HG03342 (cell line): Measurements from ENCODE around the gene HDAC3.
"Not testable (repeated sequence)": the region's sequence is repeated elsewhere in the genome, so short reads cannot be mapped to it uniquely, and the experiment has no call there.

Source experiments
- ATAC-seq: cut with Tn5 transposase; IDR thresholded peaks from one replicate; pipeline ENCODE4 v1.9.1; 2021; ENCODE audit warnings: mild to moderate bottlenecking, moderate library complexity; ENCODE audit not compliant: unreplicated experiment

Gene HDAC3

DNA sequence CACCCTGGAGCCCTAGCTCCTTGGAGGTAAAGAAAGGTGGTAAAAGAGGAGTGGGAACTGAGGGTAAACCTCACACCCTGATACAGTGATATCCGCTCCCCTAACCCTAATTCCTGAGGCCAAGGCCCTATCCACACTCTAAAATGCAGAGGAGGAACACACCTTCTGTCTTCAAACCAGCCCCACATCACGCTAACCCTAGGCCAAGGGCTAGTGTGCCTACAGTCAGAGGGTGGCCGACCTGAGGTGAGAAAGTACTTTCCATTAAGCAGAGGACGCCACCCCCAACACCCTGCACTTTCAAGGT is 590 bp downstream of the HDAC3 start:
- ATAC-seq, result no peak

DNA sequence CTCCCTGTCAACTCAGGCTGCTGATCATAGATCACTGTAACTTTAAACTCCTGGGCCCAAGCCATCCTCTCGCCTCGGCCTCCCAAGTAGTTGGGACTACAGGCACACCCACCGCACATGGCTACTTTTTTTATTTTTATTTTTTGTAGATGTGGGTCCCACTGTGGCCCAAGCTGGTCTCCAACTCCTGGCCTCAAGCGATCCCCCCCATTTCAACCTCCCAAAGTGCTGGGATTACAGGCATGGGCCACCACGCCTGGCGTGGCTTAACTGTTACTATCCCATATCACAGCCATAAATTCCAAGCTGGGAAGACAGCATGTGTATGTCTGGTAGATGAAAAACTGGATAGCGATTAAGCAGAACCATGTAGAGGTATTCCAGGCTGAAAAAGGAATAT is 1.0 kb downstream of the HDAC3 start:
- ATAC-seq, result no peak

DNA sequence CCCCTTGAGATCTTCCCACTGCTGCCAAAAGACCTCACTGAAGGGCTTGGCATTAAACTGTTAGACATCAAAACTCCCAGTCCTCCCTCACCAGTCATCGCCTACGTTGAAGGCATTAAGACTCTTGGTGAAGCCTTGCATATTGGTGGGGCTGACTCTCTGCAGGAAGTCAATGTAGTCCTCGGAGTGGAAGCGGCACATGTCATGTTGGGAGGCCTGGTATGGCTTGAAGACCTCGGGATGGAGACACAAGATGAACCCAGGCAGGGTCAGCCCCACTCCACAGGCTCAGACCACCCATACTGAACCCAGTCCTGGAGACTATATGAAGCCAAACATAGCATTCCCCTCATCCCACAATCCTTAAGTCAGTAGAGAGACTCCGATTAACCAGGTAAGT is 1.9 kb downstream of the HDAC3 start:
- no peak for ATAC-seq

DNA sequence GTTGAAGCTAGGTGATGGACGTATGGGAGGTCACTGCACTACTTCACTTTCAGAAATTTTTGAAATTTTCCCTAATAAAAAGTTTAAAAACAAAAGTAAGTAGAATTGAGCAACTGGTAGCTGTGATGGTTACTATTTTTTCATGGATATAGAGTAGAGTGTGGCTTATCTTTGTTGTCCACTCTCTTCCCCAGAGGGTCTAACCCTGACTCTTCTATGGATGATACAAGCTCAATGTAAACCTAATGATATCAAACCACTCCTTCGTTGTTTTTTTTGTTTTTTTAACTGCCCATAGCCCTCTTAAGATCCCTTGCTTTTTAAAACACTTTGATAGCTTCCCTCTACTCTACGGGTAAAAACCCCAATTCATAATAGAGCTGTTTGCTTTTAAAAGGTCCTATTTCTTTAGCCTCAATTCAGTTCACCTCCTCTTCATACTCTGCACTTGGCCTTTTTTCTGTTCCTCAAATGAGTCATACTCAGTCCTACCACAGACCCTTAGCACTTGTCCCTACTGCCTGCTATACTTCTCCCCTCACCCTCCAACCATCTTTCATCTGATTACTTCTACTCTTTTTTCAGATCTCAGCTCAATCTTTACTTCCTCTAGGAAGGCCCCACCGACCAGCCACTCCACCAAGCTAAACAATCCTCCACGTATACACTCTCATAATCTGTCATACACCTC is 2.6 kb downstream of the HDAC3 start:
- peak; percentile 57 for ATAC-seq

DNA sequence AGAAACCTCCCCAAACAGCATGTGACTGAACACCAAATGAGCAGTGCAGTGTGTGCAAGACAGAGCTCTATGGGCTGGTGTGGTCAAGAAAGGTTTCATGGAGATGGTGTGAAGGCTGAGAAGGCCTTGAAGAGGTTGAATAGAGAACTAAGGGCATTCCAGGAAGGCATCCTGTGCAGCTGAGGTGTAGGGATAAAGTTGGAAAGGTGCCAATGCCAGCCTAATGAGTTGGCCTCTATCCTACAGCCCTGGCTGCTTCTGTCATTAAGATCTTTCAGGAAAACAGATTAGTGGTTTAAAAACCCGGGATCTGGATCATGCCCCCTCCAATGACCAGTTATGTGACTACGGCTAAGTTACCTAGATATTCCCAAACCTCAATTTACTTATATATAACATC is 4.0 kb downstream of the HDAC3 start:
- no peak for ATAC-seq

DNA sequence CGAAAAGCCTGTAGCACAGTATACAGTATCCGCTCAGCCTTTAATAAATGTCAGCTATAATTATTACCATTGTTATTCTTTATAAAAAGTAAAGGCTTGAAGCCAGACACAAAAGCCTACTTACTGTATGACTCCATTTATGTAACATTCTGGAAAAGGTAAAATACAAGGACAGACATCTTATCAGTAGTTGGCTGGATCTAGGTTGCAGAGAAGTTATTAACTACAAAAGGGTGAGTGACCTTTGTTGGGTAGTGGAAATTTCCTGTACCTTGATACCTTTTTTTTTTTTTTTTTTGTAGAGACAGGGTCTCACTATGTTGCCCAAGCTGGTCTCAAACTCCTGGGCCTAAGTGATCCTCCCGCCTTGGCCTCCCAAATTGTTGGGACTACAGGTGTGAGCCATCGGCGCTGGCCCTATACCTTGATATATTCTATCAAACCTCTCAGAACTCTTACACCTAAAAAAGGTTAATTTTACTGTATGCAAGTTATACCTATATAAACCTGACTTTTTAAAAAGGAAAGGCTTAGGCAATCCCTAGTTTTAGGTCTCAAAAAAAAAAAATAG is 6.0 kb downstream of the HDAC3 start:
- ATAC-seq, result no peak

DNA sequence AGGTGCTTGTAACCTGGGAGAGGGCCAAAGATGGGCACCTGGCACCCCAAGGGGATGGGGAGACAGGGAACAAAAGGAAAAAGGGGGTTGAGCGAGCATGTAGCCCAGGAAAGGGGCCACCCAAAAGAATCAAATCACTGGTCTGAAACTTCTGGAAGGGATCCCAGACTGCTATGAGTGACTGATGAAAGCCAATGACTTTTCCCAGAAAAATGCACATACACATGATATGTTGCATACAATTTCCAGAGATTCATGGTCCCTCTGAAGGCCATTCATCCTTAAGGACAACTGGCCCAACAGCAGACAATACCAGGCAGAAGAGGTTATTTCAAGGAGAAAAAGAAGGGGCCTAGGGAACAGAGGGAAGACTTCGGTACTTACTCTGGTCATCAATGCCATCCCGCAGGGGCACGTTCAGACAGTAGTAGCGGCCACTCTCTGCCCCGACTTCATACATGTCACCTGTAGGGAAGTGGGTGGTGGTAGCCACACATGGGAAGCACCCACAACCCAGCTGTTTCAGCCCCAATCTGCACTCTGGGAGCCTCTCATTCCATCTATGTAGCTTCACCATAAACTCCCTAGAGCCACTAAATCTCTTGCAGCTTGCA is 8.4 kb downstream of the HDAC3 start:
- no peak for ATAC-seq

DNA sequence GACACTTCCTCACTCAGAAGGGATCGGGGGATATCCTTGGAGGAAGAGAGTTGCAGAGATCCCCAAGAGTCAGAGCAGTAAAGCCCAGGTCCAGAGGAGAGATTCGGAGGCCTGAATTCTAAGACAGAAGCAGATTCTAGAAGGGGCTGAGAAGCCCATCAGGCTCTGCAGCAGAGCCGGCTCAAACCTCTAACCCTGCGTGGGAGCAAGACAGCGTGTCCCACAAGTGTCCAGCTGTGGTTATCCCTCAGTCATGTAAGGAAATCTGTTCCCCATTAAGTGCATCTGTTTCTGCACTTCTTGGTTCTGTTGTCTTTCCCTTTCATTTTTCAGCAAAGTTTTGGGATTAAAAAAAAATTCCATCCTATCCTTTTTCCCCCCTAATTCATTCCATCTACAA is 13.0 kb downstream of the HDAC3 start:
- no peak for ATAC-seq

DNA sequence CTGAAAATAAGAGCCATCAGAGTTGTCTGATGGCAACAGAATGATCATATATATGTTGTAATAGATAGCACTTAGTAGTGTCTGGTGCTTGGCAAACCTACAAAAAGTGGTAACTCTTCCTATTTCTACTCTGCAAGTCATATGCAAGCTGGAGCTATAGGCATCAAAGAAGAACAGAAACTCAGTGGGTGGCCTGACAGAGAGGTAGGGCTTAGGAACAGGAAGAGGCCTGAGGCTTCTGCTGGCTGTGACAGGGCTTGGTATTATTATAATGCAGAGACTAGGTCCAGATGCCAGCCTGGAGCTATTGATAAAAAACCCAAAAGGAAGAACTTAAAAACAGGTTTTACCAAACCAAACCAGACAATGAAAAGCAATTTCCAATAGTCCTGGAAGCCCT is 13.5 kb downstream of the HDAC3 start:
- ATAC-seq, result peak; percentile 46

DNA sequence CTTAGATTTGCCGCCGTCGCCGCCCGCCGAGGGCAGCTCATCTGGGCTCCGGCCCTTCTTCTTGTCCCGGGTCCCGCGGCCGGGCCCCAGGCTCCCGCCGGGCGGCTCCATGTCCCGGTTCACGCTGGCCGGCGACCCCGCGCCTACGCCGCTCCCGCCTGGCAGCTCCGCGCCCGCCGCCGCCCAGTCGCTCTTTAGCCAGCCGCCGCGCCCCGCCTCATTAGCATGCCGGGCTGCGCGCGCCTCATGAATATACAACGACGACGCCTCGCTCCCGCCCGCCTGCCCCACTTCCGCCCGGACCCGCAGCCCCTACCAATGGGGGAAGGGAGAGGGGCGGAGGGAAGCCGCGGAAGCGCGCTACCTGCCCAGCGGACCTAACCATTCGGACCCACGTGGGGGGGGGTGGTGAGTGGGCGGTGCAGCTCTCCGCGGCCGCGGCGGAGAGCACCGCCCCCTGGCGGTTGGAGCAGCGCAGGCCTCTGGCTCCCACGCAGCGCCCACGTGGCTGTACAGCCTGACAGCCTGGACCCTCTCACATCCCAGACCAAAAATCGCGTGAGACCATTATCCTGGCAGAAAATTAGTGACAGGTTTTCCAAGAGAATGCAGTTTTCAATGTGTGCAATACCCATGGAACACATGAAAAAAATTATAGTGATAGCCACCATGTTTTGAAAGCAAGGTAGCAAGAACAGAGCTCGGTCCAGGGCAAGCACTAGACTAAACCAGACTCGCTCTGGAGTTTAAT is 17.7 kb downstream of the HDAC3 start, which contains the start of gene DIAPH1:
Gene DIAPH1 (minus strand): TSS at position 197 of the 751 bp plus-strand sequence. CDS start 86 bp downstream, at position 111.
- peak; percentile 81 for ATAC-seq

DNA sequence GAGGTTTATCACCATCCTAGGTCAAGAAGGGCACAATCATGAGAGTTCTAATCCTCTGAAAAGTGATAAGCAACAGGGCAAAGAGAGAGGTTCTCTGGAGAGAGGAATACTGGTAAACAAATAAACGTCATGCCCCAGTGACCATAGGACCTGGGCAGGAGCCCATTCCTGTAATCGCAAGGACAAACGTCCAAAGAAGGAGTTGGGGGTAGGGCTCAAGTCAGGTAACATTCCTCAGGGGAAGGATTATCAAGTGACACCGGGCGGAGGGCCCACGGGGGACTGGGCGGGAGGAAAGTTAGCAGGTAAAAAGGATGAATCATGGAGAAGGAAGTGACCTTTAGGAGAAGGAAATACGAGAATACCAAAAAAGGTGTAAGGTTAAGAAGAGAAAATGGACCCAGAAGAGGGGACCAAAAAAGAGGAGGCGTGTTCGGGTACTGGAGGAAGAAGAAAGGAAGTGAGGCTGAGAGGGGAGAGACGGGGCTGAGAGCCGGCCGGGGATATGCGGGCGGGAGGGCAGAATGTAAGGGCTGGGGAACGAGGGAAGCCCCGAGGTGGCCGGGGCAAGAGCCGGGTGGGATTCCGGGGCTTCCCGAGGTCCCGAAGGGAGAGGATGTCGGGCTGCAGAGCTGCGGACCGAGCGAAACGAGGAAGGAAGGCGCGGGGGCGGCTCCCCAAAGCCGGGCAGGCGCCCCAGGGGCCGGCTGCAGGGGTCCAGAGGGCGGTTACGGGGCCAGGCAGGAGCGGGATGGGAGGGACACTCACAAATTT is 18.4 kb downstream of the HDAC3 start:
- ATAC-seq, result peak; percentile 37

DNA sequence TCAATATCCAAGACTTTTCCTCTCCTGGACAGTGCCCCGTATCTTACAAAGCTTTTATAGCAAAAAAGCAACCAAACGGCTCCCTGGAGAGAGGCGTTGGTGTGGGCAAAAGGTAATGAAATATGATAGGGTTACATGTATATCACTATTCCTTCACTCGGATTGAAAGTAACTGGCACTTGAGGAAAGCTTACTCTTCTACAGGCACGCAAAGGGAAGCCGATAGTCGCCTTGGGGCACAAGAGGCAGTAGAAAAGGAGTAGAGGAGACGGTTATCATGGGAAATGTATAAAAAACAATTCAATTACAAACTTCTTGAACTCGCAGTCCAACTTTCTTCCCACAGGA is 19.0 kb downstream of the HDAC3 start:
- no peak for ATAC-seq

DNA sequence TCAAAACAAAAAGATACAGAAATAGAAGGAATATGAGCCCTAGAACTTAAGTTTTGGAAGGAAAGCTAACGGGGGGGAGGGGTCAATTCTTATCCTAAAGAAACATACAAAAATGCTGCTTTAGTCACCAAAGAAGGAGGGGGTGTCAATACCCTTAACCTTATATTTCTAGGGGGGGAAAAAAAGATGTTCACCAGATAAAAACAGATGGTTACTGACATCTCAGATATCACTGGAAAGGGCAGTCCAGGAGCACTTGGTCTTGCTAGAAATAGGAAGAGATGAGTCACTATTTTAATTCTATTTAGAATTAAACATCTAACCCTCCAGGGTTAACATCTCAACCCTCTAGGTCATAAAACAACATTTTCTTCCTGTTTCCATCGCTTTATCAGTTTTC is 19.5 kb downstream of the HDAC3 start:
- ATAC-seq, result no peak

DNA sequence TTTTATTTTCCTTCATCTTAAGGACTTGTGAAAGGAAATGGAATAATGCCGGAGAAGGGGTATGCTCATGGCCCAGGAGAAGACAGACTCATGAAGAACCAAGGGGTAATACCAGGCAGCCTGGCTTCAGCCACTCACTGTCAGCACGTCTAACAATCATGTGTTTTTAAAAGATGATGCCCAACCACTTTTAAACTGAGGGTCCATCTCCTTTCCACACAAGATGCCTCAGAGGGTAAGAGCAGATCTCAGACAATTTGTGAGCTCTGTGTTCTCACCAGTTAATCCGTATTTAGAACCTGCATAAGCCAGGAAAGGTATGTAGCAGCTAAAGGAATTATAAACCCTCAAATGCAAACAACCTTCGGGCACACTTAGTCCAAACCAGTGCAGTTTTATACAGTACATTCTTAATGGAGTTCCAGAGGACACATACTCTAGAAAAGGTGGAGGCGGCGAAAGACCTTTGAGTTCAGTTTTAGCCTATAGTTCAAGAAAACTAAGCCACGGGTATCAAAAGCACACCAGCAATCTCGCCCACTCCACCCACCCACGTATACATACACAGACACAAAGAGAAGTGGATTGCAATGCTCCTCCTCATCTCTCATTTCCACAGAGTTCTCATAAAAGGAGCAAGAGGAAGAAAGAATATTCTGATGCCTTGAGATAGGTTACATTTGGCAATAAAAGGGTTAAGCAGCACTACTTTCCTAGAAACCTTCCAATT is 20.5 kb downstream of the HDAC3 start:
- ATAC-seq, result no peak

DNA sequence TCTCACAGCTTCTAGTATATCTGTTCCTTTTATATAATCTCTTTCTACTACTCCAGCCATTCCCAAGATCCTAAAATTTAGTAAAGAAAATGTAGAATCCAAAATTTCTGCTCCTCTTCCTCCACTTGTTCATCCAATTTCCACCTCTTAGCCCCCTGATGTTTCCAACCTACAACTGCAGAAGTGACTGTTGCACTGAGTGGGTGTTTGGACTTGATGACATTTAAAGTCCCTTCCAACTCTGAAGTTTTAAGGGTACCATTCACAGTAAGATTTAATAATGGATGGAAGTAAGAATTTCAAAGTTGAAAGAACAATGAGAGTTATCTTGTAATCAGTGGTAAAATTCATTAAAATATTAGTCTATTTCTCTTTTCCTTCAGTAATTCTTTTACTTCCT is 23.3 kb downstream of the HDAC3 start:
- no peak for ATAC-seq

DNA sequence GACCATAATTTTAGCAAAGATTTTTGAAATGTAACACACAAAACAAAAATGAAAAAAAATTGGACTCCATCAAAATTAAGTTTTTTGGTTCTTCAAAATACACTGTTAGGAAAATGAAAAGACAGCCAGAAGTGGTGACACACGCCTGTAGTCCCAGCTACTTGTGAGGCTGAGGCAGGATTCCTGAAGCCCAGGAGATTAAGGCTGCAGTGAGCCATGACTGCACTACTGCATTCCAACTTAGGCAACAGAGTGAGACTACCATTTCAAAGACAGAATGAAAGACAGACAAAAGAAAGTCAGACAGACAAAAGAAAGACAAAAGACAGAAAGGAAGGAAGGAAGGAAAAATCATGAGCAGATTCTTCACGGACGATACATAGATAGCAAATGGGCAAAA is 25.4 kb downstream of the HDAC3 start:
- no peak for ATAC-seq

DNA sequence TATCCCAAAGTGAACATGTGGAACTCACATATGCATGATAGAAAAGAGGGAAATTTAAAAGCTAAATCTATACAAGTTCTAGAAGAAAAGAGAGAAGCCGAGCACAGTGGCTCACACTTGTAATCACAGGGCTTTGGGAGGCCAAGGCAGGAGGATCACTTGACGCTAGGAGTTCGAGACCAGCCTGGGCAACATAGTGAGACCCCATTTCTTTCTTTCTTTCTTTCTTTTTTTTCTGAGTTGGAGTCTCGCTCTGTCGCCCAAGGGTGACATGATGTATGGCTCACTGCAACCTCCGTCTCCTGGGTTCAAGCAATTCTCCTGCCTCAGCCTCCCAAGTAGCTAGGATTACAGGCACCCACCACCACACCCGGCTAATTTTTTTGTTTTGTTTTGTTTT is 26.7 kb downstream of the HDAC3 start:
- ATAC-seq, result not testable (repeated sequence)

DNA sequence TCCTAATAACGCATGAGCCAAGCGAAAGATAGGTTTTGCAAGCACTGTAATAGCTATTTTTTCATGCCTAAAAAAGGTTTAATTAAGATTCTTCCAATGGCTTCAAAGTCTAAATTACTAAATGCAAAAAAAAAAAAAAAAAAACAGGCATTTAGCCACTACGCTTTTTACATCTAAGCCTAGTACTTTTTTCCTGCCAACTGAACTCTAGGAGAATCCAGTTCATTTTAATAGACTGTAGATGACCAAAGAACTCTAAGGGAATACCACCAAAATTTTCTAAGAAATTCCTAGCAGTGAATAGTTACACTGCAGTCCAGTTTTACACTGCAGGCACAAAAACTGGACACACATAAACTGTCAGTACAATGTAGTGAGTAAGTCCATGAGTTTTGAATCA is 27.6 kb downstream of the HDAC3 start:
- ATAC-seq, result no peak

DNA sequence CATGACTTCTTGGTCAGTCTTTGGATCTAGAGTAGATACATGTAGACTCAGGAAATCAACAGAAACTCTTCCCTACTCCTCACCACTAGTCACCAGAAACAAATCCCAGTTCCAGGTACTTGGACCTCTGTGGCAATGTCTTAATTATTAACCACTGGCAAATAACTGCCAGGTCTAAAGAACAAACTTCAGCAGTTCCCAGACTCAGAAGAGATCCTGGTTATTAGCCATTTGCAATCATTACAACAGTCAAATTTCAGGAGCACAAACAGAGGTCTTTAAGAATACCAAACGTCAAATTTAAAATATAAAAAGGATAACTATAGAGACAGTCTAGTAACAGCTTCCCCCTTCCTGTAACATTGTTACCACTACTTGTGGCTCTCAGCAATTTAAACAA is 28.1 kb downstream of the HDAC3 start:
- ATAC-seq, result no peak

DNA sequence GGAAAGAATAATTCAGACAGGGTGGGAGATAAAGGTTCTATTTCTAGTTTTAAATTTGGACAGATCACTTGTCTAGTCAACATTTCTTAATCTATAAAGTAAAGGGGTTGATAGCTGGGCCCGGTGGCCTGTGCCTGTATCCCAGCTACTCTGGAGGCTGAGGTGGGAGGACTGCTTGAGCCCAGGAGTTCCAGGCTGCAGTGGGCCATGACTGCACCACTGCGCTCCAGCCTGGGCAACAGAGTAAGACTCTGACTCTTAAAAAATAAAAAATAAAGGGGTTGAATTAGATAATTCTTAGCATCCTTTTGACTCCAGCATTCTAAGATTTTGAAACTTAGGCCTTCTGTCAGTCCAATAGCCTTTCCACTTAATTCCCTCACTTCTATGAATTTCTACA is 28.6 kb downstream of the HDAC3 start:
- no peak for ATAC-seq
